Esophagus muscularis mucosa (tissue), 4 donors: ENCODE results near the gene ZNF407. TPM values are rescaled to one million over a fixed set of nuclear protein-coding genes. Genes with fewer than 3 reads are reported as not detected.

ENCODE experiments used
- DNase-seq: peaks from one replicate; pipeline ENCODE4 v3.0.0-alpha.2; 2017; ENCODE audit errors: extremely low spot score
- H3K27ac ChIP-seq, 4 donors: fragments of 200-600 bp; sonication (generic); replicated peaks in 1 of 4; 1 replicate in 3 of 4; 2 replicates in 1 of 4; pipeline ENCODE4 v1.5.1; 2016 to 2019; ENCODE audit warnings: mild to moderate bottlenecking in 1 of 4
- H3K27me3 ChIP-seq, 4 donors: fragments of 200-600 bp; sonication (generic); one replicate each; pipeline versions ENCODE4 v1.5.1 to v1.6.0; 2016 to 2019
- H3K36me3 ChIP-seq, 4 donors: fragments of 200-600 bp; sonication (generic); one replicate each; pipeline ENCODE4 v1.5.1; 2016 to 2019
- H3K4me1 ChIP-seq, 4 donors: fragments of 200-600 bp; sonication (generic); one replicate each; pipeline ENCODE4 v1.5.1; 2016 to 2019
- H3K4me3 ChIP-seq, 4 donors: fragments of 200-600 bp; sonication (generic); 1 replicate in 2 of 4; 2 replicates in 2 of 4; pipeline ENCODE4 v1.5.1; 2016 to 2019; ENCODE audit warnings: mild to moderate bottlenecking in 4 of 4, moderate library complexity in 1 of 4
- H3K9me3 ChIP-seq, 4 donors: fragments of 200-600 bp; sonication (generic); 1 replicate in 3 of 4; 2 replicates in 1 of 4; pipeline ENCODE4 v1.5.1; 2016 to 2019
- EP300 ChIP-seq: sonication (generic); formaldehyde crosslinking; IDR thresholded peaks from one replicate; pipeline ENCODE4 v1.6.1; 2017; ENCODE audit warnings: antibody characterized with exemption
- POLR2A ChIP-seq: fragments of 450-650 bp; IDR thresholded peaks from one replicate; pipeline ENCODE4 v1.6.1; 2017; ENCODE audit warnings: antibody characterized with exemption, moderate library complexity, mild to moderate bottlenecking, low read depth
- POLR2AphosphoS5 ChIP-seq, 2 donors: sonication (generic); formaldehyde crosslinking; IDR thresholded peaks; one replicate each; pipeline ENCODE4 v1.6.1; 2017; ENCODE audit warnings: antibody characterized with exemption in 2 of 2
- WGBS: methylation state at CpG from one replicate; pipeline ENCODE4 v1.1.5; 2018; 5-methylcytosine and 5-hydroxymethylcytosine counted together
- intact Hi-C: fragments of 100-400 bp; cut with DNase I; formaldehyde crosslinking; loops from one replicate; pipeline ENCODE4 v1.15.1; 2023
- total RNA-seq, 4 donors: library from RNA; depleted of rRNA; stranded (reverse); fragments of >200 nt; gene quantifications; one replicate each; pipeline versions ENCODE4 v1.1.0 to v1.2.1, GENCODE V29; 2016
- TF ChIP-seq, protein P1 (sequence below), 3 experiments: fragments of 200-600 bp in 2 of 3; fragments of 450-650 bp in 1 of 3; sonication (generic) in 2 of 3; IDR thresholded peaks; one replicate each; pipeline ENCODE4 v1.5.1; 2017 to 2019; ENCODE audit warnings: antibody characterized with exemption in 3 of 3, mild to moderate bottlenecking in 2 of 3, moderate library complexity in 1 of 3

Gene ZNF407
- total RNA-seq, 4 donors from 2014 or later, result 13.9 to 19.1 (median 17.2) TPM

DNA sequence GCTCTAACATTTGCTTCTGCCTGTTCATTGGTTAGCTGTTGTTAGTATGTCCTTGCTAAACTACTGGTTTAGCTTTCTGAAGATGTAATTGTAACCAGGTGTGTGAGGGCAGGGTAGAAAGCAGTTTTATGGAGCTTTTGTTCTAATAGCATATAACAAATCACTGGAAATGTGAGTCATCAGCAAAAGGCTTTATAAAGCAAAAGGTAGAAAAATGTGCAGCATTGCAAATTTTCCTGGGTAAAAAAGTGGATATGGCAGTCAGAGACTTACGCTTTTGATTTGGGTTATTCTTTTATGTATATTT lies 85.3 kb downstream of the ZNF407 start:
- Histone ChIP-seq H3K9me3 (peaks cover 0 to 3% (median under 1%) of the 10 kb centered on the region in 4 donors), H3K4me1 (peaks cover 0 to 3% (median 0%) of the 10 kb centered on the region in 4 donors), H3K36me3 (peaks cover 0 to 10% (median 5%) of the 10 kb centered on the region in 4 donors), H3K27ac (no peak overlapping the region), H3K4me3 (no peak overlapping the region), H3K27me3 (no peaks in the 10 kb centered on the region)
- no peak for DNase-seq
- TF ChIP-seq, protein P1, sequence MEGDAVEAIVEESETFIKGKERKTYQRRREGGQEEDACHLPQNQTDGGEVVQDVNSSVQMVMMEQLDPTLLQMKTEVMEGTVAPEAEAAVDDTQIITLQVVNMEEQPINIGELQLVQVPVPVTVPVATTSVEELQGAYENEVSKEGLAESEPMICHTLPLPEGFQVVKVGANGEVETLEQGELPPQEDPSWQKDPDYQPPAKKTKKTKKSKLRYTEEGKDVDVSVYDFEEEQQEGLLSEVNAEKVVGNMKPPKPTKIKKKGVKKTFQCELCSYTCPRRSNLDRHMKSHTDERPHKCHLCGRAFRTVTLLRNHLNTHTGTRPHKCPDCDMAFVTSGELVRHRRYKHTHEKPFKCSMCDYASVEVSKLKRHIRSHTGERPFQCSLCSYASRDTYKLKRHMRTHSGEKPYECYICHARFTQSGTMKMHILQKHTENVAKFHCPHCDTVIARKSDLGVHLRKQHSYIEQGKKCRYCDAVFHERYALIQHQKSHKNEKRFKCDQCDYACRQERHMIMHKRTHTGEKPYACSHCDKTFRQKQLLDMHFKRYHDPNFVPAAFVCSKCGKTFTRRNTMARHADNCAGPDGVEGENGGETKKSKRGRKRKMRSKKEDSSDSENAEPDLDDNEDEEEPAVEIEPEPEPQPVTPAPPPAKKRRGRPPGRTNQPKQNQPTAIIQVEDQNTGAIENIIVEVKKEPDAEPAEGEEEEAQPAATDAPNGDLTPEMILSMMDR (IDR thresholded peaks at IDR 0.05), result no peak
- TF ChIP-seq EP300, result no peak
- TF ChIP-seq POLR2AphosphoS5 (IDR thresholded peaks at IDR 0.05), result no peak
- TF ChIP-seq POLR2A, result no peak
- intact Hi-C loops, result no loop called here
- 98% methylated on average over 1 of the region's 1 CpG for WGBS

DNA sequence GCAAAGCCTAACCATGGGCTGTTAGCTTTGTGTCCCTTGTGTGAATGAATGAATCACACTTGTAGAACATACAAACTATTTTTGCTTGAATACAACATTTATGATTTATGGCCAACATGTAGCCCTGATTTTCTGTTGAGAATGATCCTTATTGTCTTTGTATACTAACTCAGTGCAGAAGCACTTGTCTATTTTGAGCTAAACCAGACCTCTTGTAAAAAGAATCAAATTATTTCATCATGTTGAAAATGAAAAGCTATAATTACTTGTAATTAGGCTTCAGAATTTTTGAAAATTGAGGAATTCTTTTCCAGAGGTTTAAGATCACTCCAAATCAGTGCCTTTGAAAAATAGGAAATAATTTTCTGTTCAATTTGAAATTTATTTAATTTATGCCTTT lies 85.9 kb downstream of the ZNF407 start:
- Histone ChIP-seq H3K9me3 (no peaks in the 10 kb centered on the region), H3K4me1 (peaks cover 0 to 3% (median 0%) of the 10 kb centered on the region in 4 donors), H3K4me3 (no peak overlapping the region), H3K27ac (no peak overlapping the region), H3K36me3 (peaks cover 0 to 9% (median 4%) of the 10 kb centered on the region in 4 donors), H3K27me3 (no peaks in the 10 kb centered on the region)
- intact Hi-C loops, result no loop called here
- TF ChIP-seq EP300 (no peak), POLR2AphosphoS5 (IDR thresholded peaks at IDR 0.05) (no peak), POLR2A (no peak)
- TF ChIP-seq, protein P1 (IDR thresholded peaks at IDR 0.05), result no peak
- no peak for DNase-seq

DNA sequence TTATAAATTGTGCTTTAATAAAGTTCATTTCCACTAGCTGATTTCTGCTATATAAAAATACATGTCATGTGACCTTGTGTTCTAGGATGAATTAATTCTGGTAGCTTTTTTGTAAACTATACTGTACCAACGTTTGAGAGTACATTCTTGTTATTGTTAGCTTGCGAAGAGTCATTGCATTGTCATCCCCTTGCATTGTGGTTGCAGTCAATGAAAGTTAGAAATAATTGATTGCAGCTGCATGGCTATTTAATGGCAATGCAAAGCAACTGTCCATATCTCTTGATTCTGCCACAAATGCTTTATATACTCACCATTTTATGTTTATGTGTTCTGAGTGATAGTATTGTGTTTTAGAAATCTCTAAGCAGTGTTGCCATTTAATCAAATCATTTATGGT lies 91.6 kb downstream of the ZNF407 start:
- Histone ChIP-seq H3K4me3 (no peak overlapping the region), H3K27me3 (no peaks in the 10 kb centered on the region), H3K27ac (no peak overlapping the region), H3K4me1 (no peaks in the 10 kb centered on the region), H3K36me3 (peaks cover 0 to 9% (median 4%) of the 10 kb centered on the region in 4 donors), H3K9me3 (no peaks in the 10 kb centered on the region)
- WGBS, result 54% methylated on average over 2 of the region's 2 CpGs
- TF ChIP-seq POLR2A (no peak), POLR2AphosphoS5 (IDR thresholded peaks at IDR 0.05) (no peak)
- TF ChIP-seq, protein P1 (IDR thresholded peaks at IDR 0.05), result no peak
- intact Hi-C loops, result no loop called here
- DNase-seq, result no peak

DNA sequence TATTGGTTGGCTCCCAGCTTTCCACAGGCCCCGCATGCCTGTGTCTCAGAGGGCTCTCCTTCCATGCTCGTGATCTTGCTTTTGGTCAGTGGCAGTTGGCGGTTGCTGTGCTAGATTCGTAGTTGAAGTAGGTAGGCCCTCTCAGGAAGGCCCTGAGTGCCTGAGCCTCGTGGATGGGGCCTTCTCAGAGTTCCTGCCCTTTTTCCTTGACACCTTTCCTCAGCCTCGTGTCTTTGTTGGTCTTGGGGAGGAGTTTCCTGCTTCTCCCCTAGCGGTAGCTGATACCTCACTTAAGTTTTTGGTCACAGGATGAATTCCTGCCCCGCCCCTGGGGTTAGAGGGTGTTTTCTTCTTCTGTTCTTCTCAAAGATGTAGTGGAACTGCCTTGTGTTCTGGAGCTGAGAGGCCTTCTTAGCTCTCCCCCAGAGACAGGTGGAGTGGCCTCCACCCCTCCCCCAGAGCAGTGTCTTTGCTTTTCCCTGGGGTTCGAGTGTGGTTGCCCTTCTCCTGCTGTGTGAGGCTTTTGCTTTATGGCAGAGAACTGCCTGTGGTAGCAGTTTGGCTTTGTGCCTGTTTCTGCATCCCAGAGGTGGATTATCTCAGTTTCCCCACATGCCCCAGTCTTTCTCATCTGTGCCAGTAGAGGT lies 94.8 kb downstream of the ZNF407 start:
- H3K27me3 ChIP-seq, result no peaks in the 10 kb centered on the region
- no peaks in the 10 kb centered on the region for H3K9me3 ChIP-seq
- WGBS, result 92% methylated on average over 9 of the region's 9 CpGs
- no peaks in the 10 kb centered on the region for H3K36me3 ChIP-seq
- no peak overlapping the region for H3K27ac ChIP-seq
- H3K4me3 ChIP-seq, result no peak overlapping the region
- TF ChIP-seq, protein P1 (IDR thresholded peaks at IDR 0.05), result no peak
- TF ChIP-seq POLR2AphosphoS5 (IDR thresholded peaks at IDR 0.05), result no peak
- no peak for TF ChIP-seq POLR2A
- TF ChIP-seq EP300, result no peak
- no peak for DNase-seq
- intact Hi-C loops, result no loop called here
- no peaks in the 10 kb centered on the region for H3K4me1 ChIP-seq

DNA sequence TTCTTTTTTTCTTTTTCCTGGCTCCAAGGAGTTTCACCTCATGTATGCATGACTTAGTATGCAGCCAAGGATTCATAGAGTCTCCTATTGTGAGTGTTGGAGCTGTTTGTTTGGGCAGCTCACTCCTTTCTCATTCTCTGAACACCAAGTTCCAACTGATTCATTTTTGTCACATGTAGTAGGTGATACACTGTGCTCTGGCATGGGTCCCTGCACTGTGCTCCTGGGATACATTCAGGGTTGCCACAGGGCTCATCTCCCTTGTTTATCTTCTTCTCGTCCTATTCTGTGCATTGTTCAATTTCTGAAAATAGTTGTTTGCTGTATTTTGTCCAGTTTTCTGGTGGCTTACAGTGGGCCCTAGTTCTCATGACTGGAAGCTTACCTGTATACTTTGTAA lies 96.8 kb downstream of the ZNF407 start:
- no peaks in the 10 kb centered on the region for H3K27me3 ChIP-seq
- no peak for DNase-seq
- H3K36me3 ChIP-seq, result no peaks in the 10 kb centered on the region
- intact Hi-C loops, result no loop called here
- WGBS, result 84% methylated on average over 1 of the region's 1 CpG
- H3K9me3 ChIP-seq, result no peaks in the 10 kb centered on the region
- no peak for TF ChIP-seq EP300
- no peak for TF ChIP-seq POLR2AphosphoS5 (IDR thresholded peaks at IDR 0.05)
- TF ChIP-seq POLR2A, result no peak
- TF ChIP-seq, protein P1 (IDR thresholded peaks at IDR 0.05), result no peak
- no peaks in the 10 kb centered on the region for H3K4me1 ChIP-seq
- H3K4me3 ChIP-seq, result no peak overlapping the region
- no peak overlapping the region for H3K27ac ChIP-seq
